Activated T-cell treated with anti-CD3 and anti-CD28 coated beads, Interleukin-2, amount 50 U/mL, for 1 hour (primary cell): ENCODE data around the gene NRCAM.

Source experiments
- DNase-seq: peaks from one replicate; pipeline ENCODE4 v3.0.0-alpha.2; 2020

NRCAM gene

DNA sequence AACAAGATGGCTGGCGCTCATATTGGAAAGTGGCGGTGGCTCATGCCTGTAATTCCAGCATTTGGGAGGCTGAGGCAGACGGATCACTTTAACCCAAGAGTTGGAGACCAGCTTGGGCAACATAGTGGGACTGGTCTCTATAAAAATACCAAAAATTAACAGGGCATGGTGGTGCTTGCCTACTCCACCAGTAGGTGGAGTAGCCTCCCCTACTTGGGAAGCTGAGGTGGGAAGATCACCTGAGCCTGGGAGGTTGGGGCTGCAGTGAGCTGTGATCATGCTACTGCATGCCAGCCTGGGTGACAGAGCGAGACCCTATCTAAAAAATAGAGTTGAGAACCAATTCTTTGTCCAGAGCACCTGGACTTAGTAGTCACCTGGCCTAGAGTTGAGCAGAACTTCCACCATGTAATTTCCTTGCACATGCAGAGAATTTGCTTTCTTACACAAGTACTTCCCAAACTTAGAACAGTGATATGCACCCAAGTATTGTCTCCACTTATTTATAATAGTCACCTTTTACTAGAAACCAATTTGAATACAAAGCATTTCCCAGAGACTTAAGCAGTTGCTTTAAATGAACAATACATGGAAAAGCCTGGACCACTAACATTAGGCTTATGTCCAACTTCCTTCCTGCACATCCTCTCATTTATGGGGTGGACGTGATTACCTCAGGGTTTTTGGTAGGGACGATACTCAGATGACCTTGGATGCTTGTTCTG lies 342.0 kb downstream of the NRCAM start:
- no peak for DNase-seq

DNA sequence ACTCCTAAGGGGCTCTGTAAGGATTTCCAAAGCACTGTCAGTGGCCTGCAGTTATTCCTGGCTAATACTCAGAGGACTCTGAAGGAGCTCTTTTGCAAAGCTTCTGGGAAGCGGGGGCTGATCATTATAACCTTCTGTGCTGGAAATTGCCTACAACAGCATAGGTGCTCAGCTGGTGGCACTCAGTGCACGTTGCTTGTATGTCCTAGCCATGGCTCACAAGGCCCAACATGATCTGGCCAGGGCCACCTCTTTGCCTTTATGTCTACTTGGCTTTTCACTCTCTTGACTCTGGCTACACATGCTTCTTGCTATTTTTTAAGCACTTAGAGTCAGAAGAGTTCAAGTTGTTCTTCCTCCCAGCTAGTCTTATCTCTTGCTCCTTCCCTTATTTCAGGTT lies 343.6 kb downstream of the NRCAM start:
- no peak for DNase-seq

DNA sequence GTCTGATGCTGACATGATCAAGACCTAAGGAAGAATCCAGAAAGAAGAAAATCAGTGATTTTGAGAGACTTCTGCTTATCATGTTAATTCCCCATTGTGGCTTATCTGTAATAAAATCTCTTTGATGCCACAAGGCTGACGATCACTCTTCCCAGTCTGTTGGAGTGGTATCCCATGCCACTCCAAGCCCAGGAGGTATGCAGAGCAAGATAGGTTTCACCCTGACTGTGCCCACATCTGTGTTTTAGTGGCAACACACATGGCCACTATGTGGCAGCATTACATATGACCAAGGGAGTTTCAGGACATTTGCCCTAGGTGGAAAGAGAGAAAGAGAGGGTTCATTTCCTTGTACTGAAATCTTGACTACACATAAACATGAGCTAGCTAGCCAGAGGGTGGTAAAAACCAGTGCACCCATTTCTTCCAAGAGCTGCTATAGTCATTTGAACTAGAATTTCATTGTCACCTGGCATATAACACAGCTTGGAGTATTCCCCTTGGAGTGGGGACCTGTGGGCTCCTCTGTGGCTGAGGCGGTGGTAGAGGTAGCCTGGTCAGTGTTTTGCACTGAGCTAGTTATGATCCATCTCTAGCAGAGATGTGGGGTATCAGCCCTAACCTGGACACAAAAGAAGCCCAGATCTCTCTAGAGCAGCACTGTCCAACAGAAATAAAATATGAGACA lies 346.9 kb downstream of the NRCAM start:
- no peak for DNase-seq

DNA sequence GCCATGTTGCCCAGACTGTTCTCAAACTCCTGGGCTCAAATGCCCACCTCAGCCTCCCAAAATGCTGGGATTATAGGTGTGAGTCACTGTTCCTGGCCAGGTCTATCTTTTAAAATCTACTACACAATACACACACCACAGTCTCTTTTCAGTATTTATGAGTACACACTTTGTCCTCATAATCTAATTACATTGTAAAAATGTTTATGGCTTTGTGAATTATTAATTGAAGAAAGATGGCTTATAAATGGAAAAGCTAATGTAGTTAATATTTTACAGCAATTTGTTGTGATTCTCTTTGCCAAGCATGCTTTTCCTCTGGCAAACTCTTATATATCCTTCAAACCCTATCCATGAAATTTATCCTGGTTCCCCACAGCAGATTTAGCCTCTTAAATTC lies 348.1 kb downstream of the NRCAM start:
- no peak for DNase-seq

DNA sequence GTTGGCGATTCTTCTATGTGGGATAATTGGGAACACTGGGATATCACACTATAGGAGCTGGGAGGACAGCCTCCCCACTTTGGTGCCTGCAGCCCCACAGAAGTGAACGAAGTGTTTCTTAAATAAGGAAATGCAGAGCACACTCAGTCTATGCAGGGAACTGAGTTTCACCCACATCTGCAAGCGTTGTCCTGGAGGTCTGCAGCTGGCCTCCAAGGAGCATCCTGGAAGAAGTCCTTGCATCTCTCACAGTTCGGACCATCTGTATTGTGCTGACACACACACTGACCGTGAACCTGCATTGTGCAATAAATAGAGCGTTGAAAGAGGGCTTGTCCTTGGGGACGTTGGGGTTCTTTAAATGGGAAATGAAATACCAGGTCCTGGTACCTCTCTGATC lies 351.9 kb downstream of the NRCAM start:
- no peak for DNase-seq

DNA sequence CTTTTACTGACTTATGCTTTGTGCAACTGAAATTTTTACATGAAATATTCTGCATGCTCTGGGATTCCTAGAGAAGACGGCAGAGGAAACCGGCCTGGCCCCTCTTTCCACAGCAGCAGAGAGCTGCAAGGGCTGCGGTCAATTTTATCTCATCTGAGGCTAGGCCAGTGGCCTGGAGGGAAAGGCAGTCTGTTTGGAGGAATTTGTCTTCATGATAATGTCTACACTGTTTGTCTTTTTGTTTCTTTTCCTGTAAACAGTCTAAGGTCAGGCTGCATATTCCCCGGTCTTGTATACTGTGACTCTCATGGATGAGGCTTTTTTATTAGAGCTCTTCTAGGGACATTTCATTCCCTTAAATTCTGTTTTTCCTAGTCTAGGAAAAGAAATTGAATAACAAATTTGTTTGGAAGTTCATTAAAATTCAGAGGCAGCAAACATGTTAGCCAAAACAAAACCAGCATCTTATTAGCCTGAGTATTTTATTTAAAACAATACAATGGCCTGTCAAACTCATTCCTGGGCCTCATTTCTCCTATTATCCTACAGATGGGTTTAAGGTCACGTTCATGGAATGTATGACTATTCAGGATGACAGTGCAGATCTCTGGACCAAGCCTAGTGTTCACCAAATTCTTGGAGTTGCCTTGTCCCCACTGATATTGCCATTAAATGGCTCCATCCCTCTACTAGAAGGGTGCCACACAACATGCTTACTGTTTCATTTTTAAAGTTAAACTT lies 352.5 kb downstream of the NRCAM start:
- no peak for DNase-seq

DNA sequence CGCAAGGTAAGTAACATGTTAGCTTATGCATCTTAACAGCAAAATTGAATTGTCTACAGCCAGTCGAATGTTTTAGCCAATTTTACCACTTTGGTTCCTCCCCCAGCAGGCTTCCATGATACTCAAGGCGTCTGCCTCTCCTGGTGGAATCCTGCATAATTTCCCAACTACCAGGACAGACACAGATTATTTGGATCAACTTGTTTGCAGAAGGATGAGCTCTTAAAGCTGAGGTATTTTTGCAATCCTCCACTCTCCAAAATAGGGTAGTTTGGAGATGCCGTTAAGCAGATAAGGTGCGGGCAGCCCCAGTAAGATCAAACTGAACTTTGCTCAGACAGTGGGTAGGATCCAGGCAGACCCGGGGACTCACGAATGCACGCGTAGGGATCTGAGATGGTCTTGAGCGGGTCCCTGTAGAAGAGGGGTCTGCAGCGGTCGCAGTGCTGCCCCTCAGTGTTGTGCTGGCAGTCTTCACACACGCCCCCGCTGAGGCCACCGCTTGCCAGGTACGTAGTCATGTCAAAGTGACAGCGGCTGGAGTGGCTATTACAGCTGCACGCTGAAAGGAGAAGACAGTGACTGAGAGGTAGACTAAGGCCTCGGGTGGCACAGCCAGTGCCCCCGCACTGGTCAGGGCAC lies 353.4 kb downstream of the NRCAM start:
- DNase-seq: no peak

DNA sequence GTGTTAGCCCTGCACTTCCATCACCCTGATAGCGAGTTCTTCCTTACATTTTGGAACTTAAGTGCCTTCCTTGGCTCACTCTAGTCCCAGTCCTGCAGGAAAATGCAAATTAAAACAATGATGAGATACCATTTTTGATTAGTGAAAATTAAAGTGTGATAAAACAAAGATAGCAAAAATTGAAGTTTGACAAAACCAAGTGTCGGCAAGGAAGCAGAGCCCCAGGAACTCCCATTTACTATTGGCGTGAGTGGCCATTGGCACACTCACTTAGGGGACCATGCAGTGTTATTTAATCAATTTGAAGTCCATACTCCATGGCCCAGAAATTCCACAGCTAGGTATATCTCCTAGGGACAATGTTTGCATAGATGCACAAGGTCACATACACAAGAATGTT lies 354.5 kb downstream of the NRCAM start:
- no peak for DNase-seq

DNA sequence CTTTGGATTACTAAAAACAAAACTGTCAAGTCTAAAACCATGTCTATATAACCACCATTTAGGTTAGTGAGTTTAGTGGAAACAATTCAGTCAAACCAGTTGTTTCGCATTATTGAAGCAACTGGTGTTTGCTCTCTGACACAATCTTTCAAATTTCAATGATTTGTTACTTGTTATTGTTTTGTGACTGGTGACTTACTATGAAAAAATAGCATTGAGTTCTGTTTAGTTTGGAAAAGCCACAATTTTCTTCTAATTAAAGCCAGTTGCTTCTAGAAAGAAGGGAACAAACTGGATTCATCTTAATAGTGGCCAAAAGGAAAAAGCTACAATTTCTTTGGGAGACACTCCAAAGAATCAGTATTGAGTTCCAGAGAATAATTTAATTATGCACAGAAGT lies 356.5 kb downstream of the NRCAM start:
- DNase-seq: no peak

DNA sequence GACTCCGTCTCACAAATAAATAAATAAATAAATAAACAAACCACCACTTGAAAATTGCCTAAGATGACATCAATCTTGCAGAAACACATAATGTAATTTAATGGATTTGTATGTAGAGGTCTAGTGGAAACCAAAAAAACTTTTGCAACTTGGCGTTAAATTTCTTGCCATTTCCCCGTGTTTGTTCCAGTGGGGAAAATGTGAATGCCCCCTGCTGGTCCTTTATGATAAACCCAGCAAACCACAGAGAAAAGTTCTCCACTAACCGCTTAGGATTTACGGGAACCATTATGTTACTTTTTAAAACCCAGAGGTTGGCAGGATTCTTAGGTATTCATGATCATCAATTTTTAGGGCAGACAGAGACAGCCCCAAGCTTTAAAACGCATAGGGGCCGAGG lies 358.5 kb downstream of the NRCAM start:
- DNase-seq: no peak
